Ovary (tissue), 9 donors: ENCODE results near the gene OSBPL2. TPM values are rescaled to one million over a fixed set of nuclear protein-coding genes. Genes with fewer than 3 reads are reported as not detected.
A peak's percentile ranks its signal among the peaks of the same experiment; 100 is the strongest.

ENCODE experiments used
- DNase-seq, 5 donors: peaks; one replicate each; pipeline ENCODE4 v3.0.0-alpha.2; 2019 to 2020
- H3K27ac ChIP-seq, 2 donors: fragments of 200-600 bp; one replicate each; pipeline versions ENCODE4 v1.5.1 to v1.8.0; 2019 to 2022
- H3K27me3 ChIP-seq: fragments of 200-600 bp; one replicate; pipeline ENCODE4 v1.8.0; 2022
- H3K36me3 ChIP-seq: fragments of 200-600 bp; sonication (generic); one replicate; pipeline ENCODE4 v1.5.1; 2019
- H3K4me1 ChIP-seq: one replicate; pipeline ENCODE4 v1.8.1; 2013; ENCODE audit warnings: mild to moderate bottlenecking, moderate library complexity; ENCODE audit not compliant: insufficient read depth
- H3K4me3 ChIP-seq: fragments of 200-600 bp; sonication (generic); one replicate; pipeline ENCODE4 v1.5.1; 2017
- H3K9me3 ChIP-seq, 2 donors: fragments of 200-600 bp in 1 of 2; sonication (generic) in 1 of 2; one replicate each; pipeline versions ENCODE4 v1.5.1 to v1.8.1; 2013 to 2019; ENCODE audit warnings: mild to moderate bottlenecking in 1 of 2, moderate library complexity in 1 of 2
- EP300 ChIP-seq: sonication (generic); formaldehyde crosslinking; IDR thresholded peaks from one replicate; pipeline ENCODE4 v1.6.1; 2017; ENCODE audit warnings: antibody characterized with exemption
- POLR2A ChIP-seq: fragments of 450-650 bp; IDR thresholded peaks from one replicate; pipeline ENCODE4 v1.6.1; 2017; ENCODE audit warnings: antibody characterized with exemption, mild to moderate bottlenecking, moderate library complexity
- WGBS, 3 donors: extraction: QIAGEN DNeasy Blood & Tissue Kit in 1 of 3; methylation state at CpG; one replicate each; pipeline versions ENCODE4 v1.1.5 to v1.1.7; 2013 to 2017; 5-methylcytosine and 5-hydroxymethylcytosine counted together
- intact Hi-C, 4 donors: fragments of 100-400 bp; cut with DNase I; formaldehyde crosslinking; loops; one replicate each; pipeline versions ENCODE4 v1.11.0 to v1.15.1; 2022 to 2023
- polyA plus RNA-seq, 2 donors: library from polyadenylated mRNA; stranded (reverse); fragments of 200-250 nt in 1 of 2; fragments of 350-450 nt in 1 of 2; fragmentation: Illumina TruSeq in 1 of 2; extraction: RNeasy Lipid Tissue Mini Kit (QIAGEN cat#74804) in 1 of 2; gene quantifications; one replicate each; pipeline ENCODE4 v1.2.3, GENCODE V29; 2013 to 2014
- total RNA-seq, 7 donors: library from RNA; depleted of rRNA in 2 of 7; stranded (reverse); fragments of >200 nt in 2 of 7; fragmentation: NEBNext Ultra II Directional in 3 of 7; extraction: Animal tissue kit (Norgen Biotek cat#: 25700) in 3 of 7; gene quantifications; one replicate each; pipeline versions ENCODE4 v1.1.0 to v1.2.4, GENCODE V29; 2016 to 2023
- TF ChIP-seq, protein P1 (sequence below), 3 donors: fragments of 450-650 bp in 2 of 3; fragments of 200-600 bp in 1 of 3; IDR thresholded peaks; one replicate each; pipeline versions ENCODE4 v1.5.1 to v1.8.0; 2016 to 2022; ENCODE audit warnings: antibody characterized with exemption in 3 of 3, mild to moderate bottlenecking in 1 of 3
- donor health status: DM: no; HTN: no; CAD: no; lungs with moderate emphysema.
- donor health status: DM: no; HTN: no; CAD: no.
- donor health status: Bipolar disorder and iron deficiency.
- donor health status: DM: yes; HTN: yes; CAD: no.
- donor health status: DM: no; HTN: no; CAD: no.
- donor health status: DM: yes; HTN: yes; CAD: no.

OSBPL2 gene
- total and polyA plus RNA-seq, 9 donors: 14.2 to 42.2 (median 34.4) TPM

DNA sequence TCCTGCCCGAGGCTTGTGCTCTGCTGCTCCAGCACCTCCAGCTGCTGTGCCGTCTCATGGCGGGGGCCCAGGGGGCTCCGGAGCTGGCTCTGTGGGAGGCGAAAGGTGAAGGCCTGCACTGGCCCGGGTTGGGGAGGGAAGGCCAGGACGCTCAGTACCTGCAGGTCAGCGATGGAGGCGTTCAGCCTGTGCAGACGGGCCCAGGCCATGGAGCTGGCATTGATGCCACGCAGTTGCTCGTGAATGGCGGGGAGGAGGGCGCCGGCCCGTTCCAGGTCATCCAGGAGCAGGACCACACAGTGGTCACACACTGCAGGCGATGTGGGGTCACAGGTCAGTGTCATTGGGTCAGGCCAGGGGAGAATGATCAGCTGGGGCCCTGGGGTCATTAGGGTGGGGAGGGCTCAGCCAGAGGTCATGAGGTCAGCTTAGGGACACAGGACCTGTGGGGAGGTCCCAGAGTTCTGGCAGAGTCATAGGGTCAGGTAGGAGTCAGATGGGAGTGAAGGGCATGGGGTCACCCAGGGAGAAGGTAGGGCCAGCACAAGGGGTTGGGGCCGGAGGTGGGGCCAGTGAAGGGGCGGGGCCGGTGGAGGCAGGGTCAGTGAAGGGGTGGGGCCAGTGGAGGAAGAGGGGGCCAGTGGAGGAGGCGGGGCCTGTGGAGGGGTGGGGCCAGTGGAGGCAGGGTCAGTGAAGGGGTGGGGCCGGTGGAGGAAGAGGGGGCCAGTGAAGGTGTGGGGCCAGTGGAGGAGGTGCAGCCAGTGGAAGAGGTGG, 82.4 kb downstream of the OSBPL2 start:
- TF ChIP-seq POLR2A: no peak
- TF ChIP-seq, protein P1, sequence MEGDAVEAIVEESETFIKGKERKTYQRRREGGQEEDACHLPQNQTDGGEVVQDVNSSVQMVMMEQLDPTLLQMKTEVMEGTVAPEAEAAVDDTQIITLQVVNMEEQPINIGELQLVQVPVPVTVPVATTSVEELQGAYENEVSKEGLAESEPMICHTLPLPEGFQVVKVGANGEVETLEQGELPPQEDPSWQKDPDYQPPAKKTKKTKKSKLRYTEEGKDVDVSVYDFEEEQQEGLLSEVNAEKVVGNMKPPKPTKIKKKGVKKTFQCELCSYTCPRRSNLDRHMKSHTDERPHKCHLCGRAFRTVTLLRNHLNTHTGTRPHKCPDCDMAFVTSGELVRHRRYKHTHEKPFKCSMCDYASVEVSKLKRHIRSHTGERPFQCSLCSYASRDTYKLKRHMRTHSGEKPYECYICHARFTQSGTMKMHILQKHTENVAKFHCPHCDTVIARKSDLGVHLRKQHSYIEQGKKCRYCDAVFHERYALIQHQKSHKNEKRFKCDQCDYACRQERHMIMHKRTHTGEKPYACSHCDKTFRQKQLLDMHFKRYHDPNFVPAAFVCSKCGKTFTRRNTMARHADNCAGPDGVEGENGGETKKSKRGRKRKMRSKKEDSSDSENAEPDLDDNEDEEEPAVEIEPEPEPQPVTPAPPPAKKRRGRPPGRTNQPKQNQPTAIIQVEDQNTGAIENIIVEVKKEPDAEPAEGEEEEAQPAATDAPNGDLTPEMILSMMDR (IDR thresholded peaks at IDR 0.05): no peak
- TF ChIP-seq EP300: no peak
- Histone ChIP-seq H3K36me3 (no peaks in the 10 kb centered on the region), H3K9me3 (no peaks in the 10 kb centered on the region), H3K27ac (no peak overlapping the region), H3K4me1 (peaks cover 3% of the 10 kb centered on the region), H3K4me3 (no peak overlapping the region), H3K27me3 (no peaks in the 10 kb centered on the region)
- 81 to 83% (median 82%) methylated on average over 17 to 22 of the region's 22 CpGs for WGBS, 3 donors
- intact Hi-C loops: no loop called here
- peak in 1 of 5 donors; percentile 17 for DNase-seq

DNA sequence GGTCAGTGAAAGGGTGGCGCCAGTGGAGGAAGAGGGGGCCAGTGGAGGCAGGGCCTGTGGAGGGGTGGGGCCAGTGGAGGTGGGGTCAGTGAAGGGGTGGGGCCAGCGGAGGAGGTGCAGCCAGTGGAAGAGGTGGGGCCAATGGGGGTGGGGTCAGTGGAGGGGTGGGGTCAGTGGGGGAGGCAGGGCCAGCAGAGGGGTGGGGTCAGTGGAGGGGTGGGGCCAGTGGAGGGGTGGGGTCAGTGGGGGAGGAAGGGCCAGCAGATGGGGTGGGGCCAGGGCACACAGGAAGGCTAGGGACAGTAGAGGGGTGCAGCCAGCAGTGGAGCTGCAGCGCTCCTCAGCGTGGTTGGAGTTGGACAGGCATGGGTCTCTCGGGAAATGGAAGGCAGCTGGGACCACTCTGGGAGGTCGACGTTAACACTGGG, 83.2 kb downstream of the OSBPL2 start:
- intact Hi-C loops: no loop called here
- H3K4me3 ChIP-seq: no peak overlapping the region
- H3K4me1 ChIP-seq: peaks cover 3% of the 10 kb centered on the region
- H3K27me3 ChIP-seq: no peaks in the 10 kb centered on the region
- H3K27ac ChIP-seq: no peak overlapping the region
- 75 to 76% (median 76%) methylated on average over 6 to 7 of the region's 7 CpGs for WGBS, 3 donors
- DNase-seq: no peak
- TF ChIP-seq, protein P1 (IDR thresholded peaks at IDR 0.05): no peak
- no peak for TF ChIP-seq EP300
- TF ChIP-seq POLR2A: no peak
- no peaks in the 10 kb centered on the region for H3K9me3 ChIP-seq
- no peaks in the 10 kb centered on the region for H3K36me3 ChIP-seq

DNA sequence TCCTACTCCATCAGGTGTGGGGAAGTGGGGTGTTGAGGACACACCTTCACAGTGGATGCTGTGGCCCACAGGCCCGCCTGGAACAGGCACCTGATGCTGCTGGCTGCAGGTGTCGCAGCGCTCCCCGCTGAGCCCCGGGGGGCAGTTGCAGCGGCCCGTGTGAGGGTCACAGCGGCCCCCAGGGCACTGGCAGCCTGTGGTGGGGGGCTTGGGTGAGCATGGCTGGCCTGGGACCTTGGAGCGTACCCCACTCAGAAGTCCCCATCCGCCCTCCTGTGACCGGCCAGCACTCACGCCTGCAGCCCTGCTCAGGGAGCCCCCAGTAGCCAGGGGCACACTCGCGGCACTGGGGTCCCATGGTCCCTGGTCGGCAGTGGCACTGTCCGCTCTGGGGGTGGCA, 83.7 kb downstream of the OSBPL2 start:
- Histone ChIP-seq H3K27ac (no peak overlapping the region), H3K4me1 (peaks cover 2% of the 10 kb centered on the region), H3K4me3 (no peak overlapping the region), H3K9me3 (no peaks in the 10 kb centered on the region), H3K27me3 (no peaks in the 10 kb centered on the region), H3K36me3 (no peaks in the 10 kb centered on the region)
- no peak for DNase-seq
- 93 to 96% (median 94%) methylated on average over 10 to 16 of the region's 16 CpGs for WGBS, 3 donors
- intact Hi-C loops: no loop called here
- TF ChIP-seq, protein P1 (IDR thresholded peaks at IDR 0.05): no peak
- TF ChIP-seq EP300 (no peak), POLR2A (no peak)

DNA sequence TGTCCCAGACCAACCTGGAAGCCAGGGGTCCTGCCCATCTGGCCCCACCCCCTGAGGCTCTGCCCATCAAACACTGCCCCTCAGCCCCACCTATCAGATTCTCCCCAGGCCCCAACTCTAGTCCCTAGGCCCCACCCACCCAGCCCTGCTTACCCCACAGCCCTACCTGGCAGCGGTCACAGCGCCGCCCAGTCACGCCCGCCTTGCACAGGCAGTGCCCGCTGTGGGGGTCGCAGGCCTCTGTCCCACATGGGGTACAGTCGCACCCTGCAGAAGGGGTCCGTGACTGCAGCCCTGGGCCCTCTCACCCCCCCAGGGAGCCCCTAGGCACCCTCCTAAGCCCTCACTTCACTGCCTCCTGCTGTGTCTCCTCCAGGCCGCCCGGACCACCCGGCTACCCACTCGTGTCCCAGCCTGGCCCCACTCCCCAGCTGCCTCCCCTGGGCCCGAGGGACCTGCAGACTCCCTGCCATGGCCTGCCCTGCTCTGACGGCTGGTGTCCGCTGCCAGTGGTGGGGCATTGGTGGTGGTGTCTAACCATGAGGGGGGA, 84.2 kb downstream of the OSBPL2 start:
- Histone ChIP-seq H3K27ac (no peak overlapping the region), H3K36me3 (no peaks in the 10 kb centered on the region), H3K4me3 (no peak overlapping the region), H3K27me3 (no peaks in the 10 kb centered on the region), H3K4me1 (no peaks in the 10 kb centered on the region), H3K9me3 (no peaks in the 10 kb centered on the region)
- TF ChIP-seq EP300: no peak
- TF ChIP-seq POLR2A: no peak
- TF ChIP-seq, protein P1 (IDR thresholded peaks at IDR 0.05): no peak
- intact Hi-C loops: no loop called here
- DNase-seq: no peak
- 89 to 90% (median 89%) methylated on average over 10 to 16 of the region's 16 CpGs for WGBS, 3 donors
